OCI-LY7 (cell line): ENCODE measurements around the gene HDAC4. TPM values are rescaled to one million over a fixed set of nuclear protein-coding genes. Genes with fewer than 3 reads are reported as not detected.

Experiments used
- BruUV-seq: library from RNA; stranded (reverse); fragments of 400-500 nt; replicated peaks from 2 replicates; lab custom pipeline; 2021; lab: Mats Ljungman, UMichigan
- CTCF ChIA-PET: fragments of 300-600 bp; sonication (Branson Sonifier 250); formaldehyde crosslinking; loops from one replicate; lab custom pipeline; 2022; ENCODE audit warnings: antibody characterized with exemption; ENCODE audit not compliant: unreplicated experiment; lab: Charles Lee
- POLR2A ChIA-PET: fragments of 300-600 bp; sonication (Branson Sonifier 250); formaldehyde crosslinking; loops from one replicate; lab custom pipeline; 2022; ENCODE audit warnings: antibody characterized with exemption; lab: Charles Lee
- DNase-seq: peaks from one replicate; pipeline ENCODE4 v3.0.0-alpha.2; 2015; ENCODE audit warnings: low spot score
- H2AFZ ChIP-seq: fragments of 200-600 bp; sonication (generic), shearing (Covaris generic); 2 replicates; pipeline ENCODE4 v1.6.1; 2014; ENCODE audit warnings: mild to moderate bottlenecking, antibody characterized with exemption, low read length, moderate library complexity
- H3K27ac ChIP-seq: fragments of 200-600 bp; sonication (generic); 2 replicates; pipeline ENCODE4 v1.5.1; 2014; ENCODE audit warnings: mixed run types, low read depth, mild to moderate bottlenecking, moderate library complexity, low read length, inconsistent platforms; ENCODE audit not compliant: poor library complexity, severe bottlenecking
- H3K36me3 ChIP-seq: fragments of 200-600 bp; sonication (generic); 2 replicates; pipeline ENCODE4 v1.6.1; 2014; ENCODE audit warnings: mild to moderate bottlenecking, antibody characterized with exemption, low read length, moderate library complexity, mixed read lengths; ENCODE audit not compliant: insufficient read depth
- H3K4me1 ChIP-seq: fragments of 200-600 bp; sonication (generic); 2 replicates; pipeline ENCODE4 v1.5.1; 2014; ENCODE audit warnings: mild to moderate bottlenecking, low read length; ENCODE audit not compliant: insufficient read depth, poor library complexity, severe bottlenecking
- H3K4me2 ChIP-seq: fragments of 200-600 bp; sonication (generic); 2 replicates; pipeline ENCODE4 v1.6.1; 2014; ENCODE audit warnings: mild to moderate bottlenecking, low read length
- H3K4me3 ChIP-seq: fragments of 200-600 bp; sonication (generic); 2 replicates; pipeline ENCODE4 v1.5.1; 2014; ENCODE audit warnings: mild to moderate bottlenecking, low read depth, low read length; ENCODE audit not compliant: poor library complexity, severe bottlenecking
- H3K79me2 ChIP-seq: fragments of 200-600 bp; sonication (generic); 2 replicates; pipeline ENCODE4 v1.6.1; 2016; ENCODE audit warnings: low read depth, mild to moderate bottlenecking, low read length, moderate library complexity, mixed read lengths; ENCODE audit not compliant: insufficient read depth
- H3K9me2 ChIP-seq: fragments of 200-600 bp; sonication (generic); 2 replicates; pipeline ENCODE4 v1.6.1; 2016; ENCODE audit warnings: mild to moderate bottlenecking, low read length, mixed read lengths; ENCODE audit not compliant: insufficient read depth
- H3K9me3 ChIP-seq: fragments of 200-600 bp; sonication (generic); 2 replicates; pipeline ENCODE4 v1.6.1; 2014; ENCODE audit warnings: mild to moderate bottlenecking, mixed run types, low read length, mixed read lengths
- H4K20me1 ChIP-seq: fragments of 200-600 bp; sonication (generic); 2 replicates; pipeline ENCODE4 v1.6.1; 2014; ENCODE audit warnings: mild to moderate bottlenecking, antibody characterized with exemption, low read length, moderate library complexity, mixed read lengths; ENCODE audit not compliant: insufficient read depth
- EZH2phosphoT487 ChIP-seq: fragments of 200-600 bp; sonication (generic); IDR thresholded peaks from 2 replicates; pipeline ENCODE4 v1.6.1; 2018; ENCODE audit warnings: low read depth, borderline replicate concordance, mild to moderate bottlenecking, mixed run types, antibody characterized with exemption, low read length, moderate library complexity, mixed read lengths
- intact Hi-C: fragments of 100-400 bp; cut with micrococcal nuclease; formaldehyde crosslinking; loops from one replicate; pipeline ENCODE4 v1.10.0; 2022; ENCODE audit not compliant: unreplicated experiment
- total RNA-seq, 2 experiments: library from RNA; depleted of rRNA in 1 of 2; stranded (reverse); fragments of >200 nt in 1 of 2; shearing (Covaris generic) in 1 of 2; gene quantifications; 2 replicates each; pipeline ENCODE4 v1.2.3, GENCODE V29; 2014 to 2022
- TF ChIP-seq, protein P1 (sequence below): fragments of 200-600 bp; sonication (generic); conservative IDR thresholded peaks from 2 replicates; pipeline ENCODE4 v1.5.1; 2014; ENCODE audit warnings: mild to moderate bottlenecking, antibody characterized with exemption, low read length, moderate library complexity, mixed read lengths

HDAC4 gene
- total RNA-seq, 2 experiments from 2014 or later: 10.2 to 20.6 TPM

GRCh38 chr2:239152916-239153305 lies 247.9 kb downstream of the HDAC4 start:
- no peak for DNase-seq
- no peak overlapping the region for H3K4me2 ChIP-seq
- TF ChIP-seq EZH2phosphoT487: no peak
- TF ChIP-seq, protein P1, sequence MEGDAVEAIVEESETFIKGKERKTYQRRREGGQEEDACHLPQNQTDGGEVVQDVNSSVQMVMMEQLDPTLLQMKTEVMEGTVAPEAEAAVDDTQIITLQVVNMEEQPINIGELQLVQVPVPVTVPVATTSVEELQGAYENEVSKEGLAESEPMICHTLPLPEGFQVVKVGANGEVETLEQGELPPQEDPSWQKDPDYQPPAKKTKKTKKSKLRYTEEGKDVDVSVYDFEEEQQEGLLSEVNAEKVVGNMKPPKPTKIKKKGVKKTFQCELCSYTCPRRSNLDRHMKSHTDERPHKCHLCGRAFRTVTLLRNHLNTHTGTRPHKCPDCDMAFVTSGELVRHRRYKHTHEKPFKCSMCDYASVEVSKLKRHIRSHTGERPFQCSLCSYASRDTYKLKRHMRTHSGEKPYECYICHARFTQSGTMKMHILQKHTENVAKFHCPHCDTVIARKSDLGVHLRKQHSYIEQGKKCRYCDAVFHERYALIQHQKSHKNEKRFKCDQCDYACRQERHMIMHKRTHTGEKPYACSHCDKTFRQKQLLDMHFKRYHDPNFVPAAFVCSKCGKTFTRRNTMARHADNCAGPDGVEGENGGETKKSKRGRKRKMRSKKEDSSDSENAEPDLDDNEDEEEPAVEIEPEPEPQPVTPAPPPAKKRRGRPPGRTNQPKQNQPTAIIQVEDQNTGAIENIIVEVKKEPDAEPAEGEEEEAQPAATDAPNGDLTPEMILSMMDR: no peak
- H3K27ac ChIP-seq: no peak overlapping the region
- H4K20me1 ChIP-seq: no peaks in the 10 kb centered on the region
- H3K4me3 ChIP-seq: no peak overlapping the region
- H3K79me2 ChIP-seq: no peaks in the 10 kb centered on the region
- ChIA-PET POLR2A (no interaction called here), CTCF (no interaction called here)
- intact Hi-C loops: no loop called here
- no peaks in the 10 kb centered on the region for H3K36me3 ChIP-seq
- no peaks in the 10 kb centered on the region for H3K9me2 ChIP-seq
- no TSS peak for BruUV-seq
- H3K9me3 ChIP-seq: no peaks in the 10 kb centered on the region
- no peak overlapping the region for H2AFZ ChIP-seq
- peaks cover 7% of the 10 kb centered on the region for H3K4me1 ChIP-seq

GRCh38 chr2:239152239-239152915 lies 248.4 kb downstream of the HDAC4 start:
- intact Hi-C loops: no loop called here
- Histone ChIP-seq H3K4me3 (no peak overlapping the region), H3K4me1 (peaks cover 7% of the 10 kb centered on the region), H3K9me3 (no peaks in the 10 kb centered on the region), H4K20me1 (no peaks in the 10 kb centered on the region), H3K9me2 (no peaks in the 10 kb centered on the region), H3K27ac (no peak overlapping the region), H3K4me2 (no peak overlapping the region), H3K36me3 (no peaks in the 10 kb centered on the region), H3K79me2 (no peaks in the 10 kb centered on the region), H2AFZ (no peak overlapping the region)
- no peak for TF ChIP-seq EZH2phosphoT487
- TF ChIP-seq, protein P1: no peak
- POLR2A ChIA-PET: no interaction called here
- CTCF ChIA-PET: no interaction called here
- DNase-seq: no peak
- no TSS peak for BruUV-seq

DNA sequence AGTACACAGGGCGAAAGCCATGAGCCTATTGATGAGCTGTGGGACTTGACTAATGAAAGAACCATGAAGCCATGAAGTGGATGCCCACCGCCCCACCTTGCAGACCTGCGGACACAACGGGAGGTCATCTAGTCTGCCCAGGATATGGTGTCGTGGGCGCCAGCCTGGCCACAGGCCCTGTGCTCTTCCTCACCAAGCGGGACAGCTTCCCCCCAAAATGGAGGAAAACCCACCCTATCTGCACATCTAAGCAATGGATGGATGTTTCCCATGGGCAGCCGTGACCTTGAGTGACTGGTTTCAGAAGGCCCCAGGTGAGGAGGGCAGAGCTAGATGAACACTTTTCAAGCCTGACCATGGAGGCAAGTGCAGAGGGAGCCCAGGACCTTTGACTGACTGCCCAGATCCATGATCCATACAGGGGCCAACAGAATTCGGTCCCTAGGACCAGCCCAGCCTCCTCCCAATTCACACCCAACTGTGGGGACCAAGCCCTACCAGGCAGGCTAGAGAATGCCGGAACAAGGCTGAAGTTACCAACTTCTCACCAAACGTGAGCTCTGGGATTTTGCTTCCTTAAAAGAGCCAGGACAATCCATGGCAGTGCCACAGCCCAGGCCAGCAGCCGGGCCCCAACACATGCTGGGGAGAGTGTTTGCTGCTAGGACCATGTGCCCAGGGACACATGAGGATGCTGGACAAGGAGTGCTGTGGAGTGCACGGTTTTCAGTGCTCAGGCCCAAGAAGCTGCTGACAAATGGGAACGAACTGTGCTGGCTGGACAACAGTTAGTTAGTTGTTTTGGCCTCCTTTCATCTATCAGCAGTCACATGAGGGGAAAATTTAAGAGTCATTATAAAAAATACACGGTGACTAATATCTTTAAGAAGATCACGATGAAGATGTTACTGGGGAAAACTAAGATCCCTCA lies 249.4 kb downstream of the HDAC4 start:
- H3K27ac ChIP-seq: no peak overlapping the region
- H3K4me1 ChIP-seq: peaks cover 7% of the 10 kb centered on the region
- no peak for TF ChIP-seq EZH2phosphoT487
- TF ChIP-seq, protein P1: no peak
- H3K4me3 ChIP-seq: no peak overlapping the region
- H2AFZ ChIP-seq: no peak overlapping the region
- H3K9me2 ChIP-seq: no peaks in the 10 kb centered on the region
- no TSS peak for BruUV-seq
- no peak overlapping the region for H3K4me2 ChIP-seq
- ChIA-PET CTCF (no interaction called here), POLR2A (no interaction called here)
- no peaks in the 10 kb centered on the region for H3K79me2 ChIP-seq
- no peak for DNase-seq
- H3K36me3 ChIP-seq: no peaks in the 10 kb centered on the region
- no peaks in the 10 kb centered on the region for H4K20me1 ChIP-seq
- intact Hi-C loops: no loop called here
- no peaks in the 10 kb centered on the region for H3K9me3 ChIP-seq
